Heart left ventricle (tissue), 16 donors: ENCODE data around the gene MAST3. TPM values are rescaled to one million over a fixed set of nuclear protein-coding genes. Genes with fewer than 3 reads are reported as not detected.

Experiments used
- ATAC-seq, 4 donors: fragments of 200-7000 bp; cut with Tn5 transposase; one replicate each; pipeline ENCODE4 v1.9.1; 2020 to 2022; ENCODE audit warnings: moderate library complexity in 4 of 4, mild to moderate bottlenecking in 3 of 4, moderate number of reproducible peaks in 1 of 4
- DNase-seq, 5 donors: peaks; one replicate each; pipeline ENCODE4 v3.0.0-alpha.2; 2020
- H3K27ac ChIP-seq, 12 donors: fragments of 200-600 bp; sonication (generic) in 4 of 12; one replicate each; pipeline versions ENCODE4 v1.5.0 to v1.8.0; 2016 to 2022; ENCODE audit warnings: mild to moderate bottlenecking in 2 of 12
- H3K27me3 ChIP-seq, 9 donors: fragments of 200-600 bp; sonication (generic) in 2 of 9; one replicate each; pipeline versions ENCODE4 v1.5.1 to v1.8.0; 2016 to 2022; ENCODE audit warnings: mild to moderate bottlenecking in 3 of 9
- H3K36me3 ChIP-seq, 9 donors: fragments of 200-600 bp; sonication (generic) in 2 of 9; one replicate each; pipeline versions ENCODE4 v1.5.0 to v1.8.0; 2018 to 2022; ENCODE audit warnings: mild to moderate bottlenecking in 2 of 9
- H3K4me1 ChIP-seq, 12 donors: fragments of 200-600 bp; sonication (generic) in 4 of 12; one replicate each; pipeline versions ENCODE4 v1.5.0 to v1.8.0; 2016 to 2022; ENCODE audit warnings: mild to moderate bottlenecking in 3 of 12
- H3K4me3 ChIP-seq, 12 donors: fragments of 200-600 bp; sonication (generic) in 4 of 12; one replicate each; pipeline versions ENCODE4 v1.5.0 to v1.8.0; 2017 to 2022; ENCODE audit warnings: mild to moderate bottlenecking in 9 of 12, moderate library complexity in 4 of 12
- H3K9me3 ChIP-seq, 12 donors: fragments of 200-600 bp; sonication (generic) in 4 of 12; one replicate each; pipeline versions ENCODE4 v1.5.0 to v1.8.0; 2016 to 2022; ENCODE audit warnings: mild to moderate bottlenecking in 1 of 12
- CTCF ChIP-seq, 12 donors: fragments of 200-600 bp; sonication (generic) in 4 of 12; IDR thresholded peaks; one replicate each; pipeline versions ENCODE4 v1.5.0 to v1.8.0; 2018 to 2022; ENCODE audit warnings: antibody characterized with exemption in 12 of 12, mild to moderate bottlenecking in 5 of 12
- POLR2A ChIP-seq, 2 donors: fragments of 450-650 bp; IDR thresholded peaks; one replicate each; pipeline ENCODE4 v1.6.1; 2017; ENCODE audit warnings: antibody characterized with exemption in 2 of 2, mild to moderate bottlenecking in 2 of 2, moderate library complexity in 2 of 2
- WGBS, 4 donors: extraction: QIAGEN DNeasy Blood & Tissue Kit in 2 of 4; methylation state at CpG; one replicate each; pipeline versions ENCODE4 v1.1.5 to v1.1.7; 2013 to 2018; 5-methylcytosine and 5-hydroxymethylcytosine counted together
- intact Hi-C, 10 donors: fragments of 100-400 bp; cut with DNase I; formaldehyde crosslinking; loops; one replicate each; pipeline versions ENCODE4 v1.11.1 to v1.14.2; 2022
- polyA plus RNA-seq, 2 donors: library from polyadenylated mRNA; stranded (reverse); fragments of 200-250 nt; gene quantifications; one replicate each; pipeline ENCODE4 v1.2.3, GENCODE V29; 2013
- total RNA-seq, 9 donors: library from RNA; depleted of rRNA in 2 of 9; stranded (reverse); fragments of >200 nt in 2 of 9; fragmentation: NEBNext Ultra II Directional in 3 of 9; extraction: Animal tissue kit (Norgen Biotek cat#: 25700) in 3 of 9; gene quantifications; one replicate each; pipeline versions ENCODE4 v1.1.0 to v1.2.4, GENCODE V29; 2016 to 2023
- donor health status: ischemic (EF 13 %, LVEDD 7.1; RV severe dilation, severe dysfunction).
- donor health status: healthy with polysubstance abuse.
- donor health status: DM: no; HTN: yes; CAD: no.
- donor health status: DM: no; HTN: no; CAD: no.
- donor health status: ischemic (EF 25% LVEDD 6.9; RV normal size, moderate dysfunction).
- donor health status: ischemic (EF 25% LVEDD 5.7; RV mildly dilated, moderate dysfunction).
- donor health status: healthy.
- donor health status: DM: yes; HTN: yes; CAD: no.
- donor health status: ischemic (EF 35%, LVEDD 5.7; RV mildly dilated, moderate dysfunction).
- donor health status: nonischemic (EF 11% LVEDD 7.7; RV severe dilation, severe dysfunction).
- donor health status: DM: yes; HTN: yes; CAD: no.
- donor health status: PGD.
- donor health status: ischemic (EF 29% LVEDD 5.4; RV normal size, mild dysfunction).
- donor health status: nonischemic (EF 23%, LVEDD 6.1; RV moderate dilation, normal function).

The MAST3 gene
- total and polyA plus RNA-seq, 11 donors: 1.5 to 9.8 (median 4.7) TPM

- TF ChIP-seq CTCF (IDR thresholded peaks at IDR 0.05) (no peak), POLR2A (IDR thresholded peaks at IDR 0.05) (peak in 1 of 2 donors; percentile 29)
- H3K4me1 ChIP-seq: peaks cover 0 to 28% (median 8%) of the 10 kb centered on the region in 12 donors
- H3K9me3 ChIP-seq: no peaks in the 10 kb centered on the region
- ATAC-seq (peak in 3 of 4 donors; percentile 62 to 82 (median 79)), DNase-seq (peak; percentile 50 to 85 (median 69))
- H3K27me3 ChIP-seq: peaks cover 0 to 4% (median 0%) of the 10 kb centered on the region in 9 donors
- intact Hi-C loops: loop anchor here in 8 of 10 donors (5.0 to 10.0 kb wide), 7 partner anchors 47 to 625 kb away; partner anchors contain the start of genes IFI30 (in 1 of the 8) and SSBP4 (in 1 of the 8)
- H3K36me3 ChIP-seq: no peaks in the 10 kb centered on the region
- WGBS, 4 donors: 0 to 2% (median 2%) methylated on average over 3 to 92 of the region's 92 CpGs
- H3K27ac ChIP-seq: peak overlapping the region in 9 of 12 donors; percentile 22 to 81 (median 66)
- H3K4me3 ChIP-seq: peak overlapping the region; percentile 45 to 79 (median 68)
Measured at GRCh38 chr19:18109733-18110608, 12.4 kb downstream of the MAST3 start.

- peak overlapping the region; percentile 45 to 79 (median 68) for H3K4me3 ChIP-seq
- WGBS, 4 donors: 37 to 52% (median 38%) methylated on average over 16 to 22 of the region's 22 CpGs
- intact Hi-C loops: loop anchor here in 8 of 10 donors (5.0 kb wide), 6 partner anchors 47 to 307 kb away; partner anchors contain the start of genes IFI30 (in 1 of the 8) and SSBP4 (in 1 of the 8)
- TF ChIP-seq POLR2A (IDR thresholded peaks at IDR 0.05): no peak
- TF ChIP-seq CTCF (IDR thresholded peaks at IDR 0.05): no peak
- peaks cover 0 to 4% (median 0%) of the 10 kb centered on the region in 9 donors for H3K27me3 ChIP-seq
- H3K27ac ChIP-seq: peak overlapping the region in 6 of 12 donors; percentile 23 to 81 (median 68)
- ATAC-seq (no peak), DNase-seq (no peak)
- H3K9me3 ChIP-seq: no peaks in the 10 kb centered on the region
- peaks cover 0 to 28% (median 8%) of the 10 kb centered on the region in 12 donors for H3K4me1 ChIP-seq
- no peaks in the 10 kb centered on the region for H3K36me3 ChIP-seq
Measured at GRCh38 chr19:18110609-18111232, 13.1 kb downstream of the MAST3 start.

GRCh38 chr19:18112989-18113478 is 15.5 kb downstream of the MAST3 start:
- intact Hi-C loops: loop anchor here (1.0 to 5.0 kb wide), 10 partner anchors 44 to 304 kb away; partner anchors contain the start of genes IFI30 (in 1 of the 10) and SSBP4 (in 1 of the 10)
- Histone ChIP-seq H3K4me3 (no peak overlapping the region), H3K4me1 (peaks cover 0 to 37% (median 14%) of the 10 kb centered on the region in 12 donors), H3K27me3 (peaks cover 0 to 4% (median 0%) of the 10 kb centered on the region in 9 donors), H3K27ac (no peak overlapping the region), H3K36me3 (no peaks in the 10 kb centered on the region), H3K9me3 (no peaks in the 10 kb centered on the region)
- DNase-seq (peak; percentile 79 to 91 (median 85)), ATAC-seq (peak; percentile 50 to 82 (median 65))
- TF ChIP-seq CTCF (IDR thresholded peaks at IDR 0.05): peak; percentile 83 to 92 (median 90)
- TF ChIP-seq POLR2A (IDR thresholded peaks at IDR 0.05): no peak
- WGBS, 4 donors: 31 to 34% (median 32%) methylated on average over 9 of the region's 9 CpGs
